Activated CD4-positive, alpha-beta T cell treated with anti-CD3 and anti-CD28 coated beads for 36 hours (primary cell): ENCODE results near the gene KLF14. TPM values are rescaled to one million over a fixed set of nuclear protein-coding genes. Genes with fewer than 3 reads are reported as not detected.

Source experiments
- total RNA-seq, 2 experiments: library from RNA; stranded (reverse); gene quantifications; one replicate each; pipeline ENCODE4 v1.2.3, GENCODE V29; 2021

Gene KLF14
- total RNA-seq, 2 experiments from 2014 or later, result not detected

Other genes with a start within 250 kb of the KLF14 start
- 1 to 10 TPM; 1.7 to 1.9 TPM for gene MEST, start 242.1 kb downstream of the KLF14 start, total RNA-seq
- 10 to 100 TPM; 23.5 to 25.9 TPM for gene COPG2, start 65.5 kb downstream of the KLF14 start, total RNA-seq
- gene TSGA13, start 47.7 kb downstream of the KLF14 start, total RNA-seq, result not detected